Posterior vena cava (tissue), 2 donors: Measurements from ENCODE around the gene MRPL58. TPM values are rescaled to one million over a fixed set of nuclear protein-coding genes. Genes with fewer than 3 reads are reported as not detected.
"Not testable (repeated sequence)": the region's sequence is repeated elsewhere in the genome, so short reads cannot be mapped to it uniquely, and the experiment has no call there.

Experiments
- DNase-seq: peaks from one replicate; pipeline ENCODE4 v3.0.0-alpha.2; 2020; ENCODE audit warnings: low spot score
- intact Hi-C, 2 donors: fragments of 100-400 bp; cut with DNase I; formaldehyde crosslinking; loops; one replicate each; pipeline versions ENCODE4 v1.14.1 to v1.14.2; 2022 to 2023
- total RNA-seq, 2 donors: library from RNA; stranded (reverse); fragmentation: NEBNext Ultra II Directional; extraction: Animal tissue kit (Norgen Biotek cat#: 25700); gene quantifications; one replicate each; pipeline ENCODE4 v1.2.1, GENCODE V29; 2021
- donor health status: DM: yes; HTN: yes; CAD: no.
- donor health status: DM: yes; HTN: yes; CAD: no.

Gene MRPL58
- total RNA-seq, 2 donors from 2014 or later: 23.3 to 23.5 TPM

GRCh38 chr17:75009139-75009724 lies 3.2 kb upstream of the MRPL58 start:
- intact Hi-C loops: no loop called here
- DNase-seq: no peak

- intact Hi-C loops: no loop called here
- DNase-seq: no peak
Observed at GRCh38 chr17:75010683-75011400, 1.6 kb upstream of the MRPL58 start.

GRCh38 chr17:75011401-75012095 lies 922 bp upstream of the MRPL58 start:
- intact Hi-C loops: no loop called here
- DNase-seq: no peak

- intact Hi-C loops: no loop called here
- DNase-seq: no peak
Observed at GRCh38 chr17:75012096-75012345, 449 bp upstream of the MRPL58 start.

GRCh38 chr17:75013092-75013559 lies 656 bp downstream of the MRPL58 start:
- DNase-seq: no peak
- intact Hi-C loops: no loop called here

GRCh38 chr17:75019146-75019545 lies 6.7 kb downstream of the MRPL58 start:
- intact Hi-C loops: no loop called here

GRCh38 chr17:75019710-75020109 lies 7.2 kb downstream of the MRPL58 start:
- intact Hi-C loops: no loop called here
- no peak for DNase-seq

More at GRCh38 chr17:75019146-75019545, 6.7 kb downstream of the MRPL58 start:
- no peak for DNase-seq

GRCh38 chr17:75020331-75021110 lies 8.1 kb downstream of the MRPL58 start:
- no peak for DNase-seq
- intact Hi-C loops: no loop called here

- DNase-seq: no peak
- intact Hi-C loops: no loop called here
Observed at GRCh38 chr17:75024686-75025397, 12.4 kb downstream of the MRPL58 start.

GRCh38 chr17:75025398-75025734 lies 12.9 kb downstream of the MRPL58 start:
- intact Hi-C loops, DNase-seq: not testable (repeated sequence)

GRCh38 chr17:75026650-75027049 lies 14.2 kb downstream of the MRPL58 start:
- DNase-seq, intact Hi-C loops: not testable (repeated sequence)

GRCh38 chr17:75030161-75030560 lies 17.7 kb downstream of the MRPL58 start:
- DNase-seq: no peak
- intact Hi-C loops: loop anchor here in 1 of 2 donors (5.0 kb wide), 1 partner anchor 43 kb away; the partner anchor contains the start of gene CDR2L

GRCh38 chr17:75031972-75032719 lies 19.7 kb downstream of the MRPL58 start:
- intact Hi-C loops: loop anchor here in 1 of 2 donors (5.0 kb wide), 1 partner anchor 45 kb away; the partner anchor contains the start of gene CDR2L

GRCh38 chr17:75032720-75033280 lies 20.3 kb downstream of the MRPL58 start:
- intact Hi-C loops: loop anchor here in 1 of 2 donors (5.0 kb wide), 1 partner anchor 45 kb away; the partner anchor contains the start of gene CDR2L
- no peak for DNase-seq

More at GRCh38 chr17:75031972-75032719, 19.7 kb downstream of the MRPL58 start:
- peak; percentile 91 for DNase-seq

GRCh38 chr17:75033346-75034235 lies 21.1 kb downstream of the MRPL58 start:
- peak; percentile 97 for DNase-seq
- intact Hi-C loops: loop anchor here in 1 of 2 donors (5.0 kb wide), 1 partner anchor 46 kb away; the partner anchor contains the start of gene CDR2L

- intact Hi-C loops: loop anchor here in 1 of 2 donors (5.0 kb wide), 1 partner anchor 47 kb away; the partner anchor contains the start of gene CDR2L
- peak; percentile 95 for DNase-seq
Observed at GRCh38 chr17:75034236-75034908, 21.9 kb downstream of the MRPL58 start.
